NK-92 (cell line): Measurements from ENCODE around the gene SULT1B1.

Experiments used
- DNase-seq: peaks from one replicate; lab custom pipeline; 2025; ENCODE audit not compliant: unreplicated experiment; lab: John Stamatoyannopoulos, UW

SULT1B1 gene

DNA sequence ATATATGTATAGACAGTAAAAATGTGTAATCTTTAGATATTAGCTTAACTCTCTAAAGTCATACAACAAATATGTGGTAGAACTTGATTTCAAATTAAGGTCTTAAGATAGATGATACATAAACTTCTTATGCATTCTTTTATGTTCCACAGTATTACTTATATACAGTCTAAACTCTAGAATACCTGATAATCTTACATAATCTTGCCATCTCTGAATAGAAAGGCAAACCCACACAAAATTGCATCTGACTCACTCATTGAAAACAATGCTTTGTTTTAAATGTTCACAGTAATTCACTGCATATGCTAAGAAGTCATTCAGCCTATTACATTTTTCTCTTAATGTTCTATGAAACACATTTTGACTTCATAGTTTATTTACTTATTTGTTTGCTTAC lies 10.1 kb downstream of the SULT1B1 start:
- DNase-seq = no peak

DNA sequence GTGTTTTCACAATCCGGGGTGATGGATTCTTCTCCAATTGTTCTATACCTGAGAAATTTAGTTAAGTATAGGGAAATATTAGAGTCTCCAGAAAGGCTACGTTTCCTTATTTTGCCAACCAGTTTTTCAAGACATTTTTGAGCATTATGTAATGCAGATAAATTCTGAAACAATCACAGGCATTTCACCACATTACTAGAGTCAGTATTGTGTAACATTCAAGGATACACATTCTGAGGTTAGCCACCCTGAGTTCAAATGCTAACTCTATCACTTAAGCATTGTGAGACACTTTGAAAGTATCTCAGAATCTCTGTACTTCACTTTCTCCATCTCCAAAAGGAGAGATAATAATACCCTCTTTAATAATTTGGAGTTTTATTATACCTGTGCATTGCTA lies 10.6 kb downstream of the SULT1B1 start:
- DNase-seq = no peak

DNA sequence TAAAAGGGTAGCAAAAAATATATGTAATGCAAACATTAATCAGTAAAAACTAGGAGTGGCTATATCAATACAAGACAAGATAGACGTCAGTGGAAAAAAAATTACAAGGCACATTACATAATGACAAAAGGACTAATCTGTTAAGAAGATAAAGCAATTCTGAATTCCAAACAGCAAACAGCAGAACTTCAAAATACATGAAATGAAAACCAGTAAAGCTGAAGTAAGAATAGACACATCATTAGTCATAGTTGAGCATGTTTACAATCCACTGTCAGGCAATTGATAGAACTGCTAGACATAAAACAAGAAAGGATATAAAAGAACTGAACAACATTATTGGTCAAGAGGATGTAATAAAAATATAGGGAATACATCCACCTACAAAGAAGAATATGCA lies 12.2 kb downstream of the SULT1B1 start:
- no peak for DNase-seq

DNA sequence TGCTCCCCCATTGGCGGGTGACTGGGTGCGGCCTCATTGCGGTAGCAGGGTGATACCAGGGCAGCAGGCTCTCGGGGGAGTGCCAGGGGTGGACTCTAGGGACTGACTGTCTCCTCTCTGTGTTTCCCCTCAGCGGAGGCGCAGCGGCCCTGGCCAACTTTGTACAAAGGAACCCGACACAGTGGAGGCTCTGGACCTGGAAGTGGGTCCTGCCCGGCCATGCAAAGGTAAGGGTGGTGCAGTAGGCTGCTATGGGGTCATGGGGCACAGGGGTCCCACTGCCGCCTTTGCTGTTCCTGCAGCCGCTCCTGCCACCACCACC lies 16.3 kb downstream of the SULT1B1 start:
- DNase-seq = no peak

DNA sequence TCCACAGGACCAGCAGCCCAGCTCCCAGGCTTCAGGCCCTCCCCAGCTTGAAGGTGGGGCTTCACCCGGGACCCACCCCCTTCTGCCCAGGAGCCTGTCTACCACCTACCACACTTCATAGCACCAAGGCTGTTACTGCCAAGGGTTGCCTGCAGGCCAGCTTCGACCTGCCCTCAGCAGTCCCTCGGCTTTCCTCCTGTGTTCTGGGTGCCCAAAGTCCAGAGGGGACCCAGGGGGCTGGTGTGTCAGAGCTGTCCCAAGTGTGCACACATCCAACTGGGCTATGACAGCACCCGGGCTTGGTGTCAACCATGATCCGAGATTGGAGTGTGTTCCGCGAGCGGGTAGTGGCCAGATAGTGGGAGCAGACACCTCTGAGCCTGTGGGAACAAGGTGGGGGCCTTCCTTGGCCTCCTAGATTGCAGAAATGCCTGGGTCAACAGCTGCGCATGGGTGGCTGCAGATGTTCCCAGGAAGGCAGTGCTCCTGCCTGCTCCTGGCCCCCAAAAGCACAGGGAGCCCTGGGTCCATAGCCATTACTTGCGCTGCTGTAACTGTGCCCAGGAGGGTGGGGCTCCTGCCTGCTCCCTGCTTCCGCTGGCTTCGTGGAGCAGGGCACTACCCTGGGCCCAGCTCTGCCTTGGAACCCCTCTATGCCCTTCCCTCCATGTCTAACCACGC lies 16.8 kb downstream of the SULT1B1 start:
- no peak for DNase-seq

DNA sequence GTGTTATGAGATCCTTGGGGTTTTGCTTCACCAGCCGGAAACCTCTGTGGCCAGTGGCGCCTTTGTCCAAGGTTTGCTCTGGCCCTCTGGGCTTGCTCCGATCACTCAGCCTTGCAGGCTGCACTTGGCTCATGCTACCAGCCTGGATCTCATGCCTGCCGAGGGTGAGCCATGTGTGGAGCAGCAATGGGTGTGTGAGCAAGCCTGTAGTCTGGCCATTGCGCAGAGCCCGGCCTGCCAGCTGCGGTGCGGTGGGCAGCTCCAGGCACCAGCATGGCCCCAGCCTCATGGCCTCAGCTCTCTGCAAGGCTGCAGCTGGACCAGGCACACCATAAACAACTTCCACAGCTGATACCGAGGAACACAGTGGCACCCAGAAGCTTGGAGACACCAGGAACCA lies 17.8 kb downstream of the SULT1B1 start:
- DNase-seq = no peak

DNA sequence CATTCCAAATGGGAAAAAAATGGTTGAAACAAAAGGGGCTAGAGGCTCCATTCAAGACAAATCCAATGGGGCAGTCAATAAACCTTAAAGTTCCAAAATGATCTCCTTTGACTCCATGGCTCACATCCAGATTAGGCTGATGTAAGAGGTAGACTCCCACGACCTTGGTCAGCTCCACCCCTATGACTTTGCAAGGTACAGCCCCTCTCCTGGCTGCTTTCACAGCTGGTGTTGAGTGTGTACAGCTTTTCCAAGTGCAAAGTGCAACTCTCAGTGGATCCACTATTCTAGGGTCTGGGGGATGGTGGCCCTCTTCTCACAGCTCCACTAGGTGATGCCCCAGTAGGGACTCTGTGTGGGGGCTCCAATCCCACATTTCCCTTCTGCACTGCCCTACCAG lies 21.5 kb downstream of the SULT1B1 start:
- DNase-seq = no peak

DNA sequence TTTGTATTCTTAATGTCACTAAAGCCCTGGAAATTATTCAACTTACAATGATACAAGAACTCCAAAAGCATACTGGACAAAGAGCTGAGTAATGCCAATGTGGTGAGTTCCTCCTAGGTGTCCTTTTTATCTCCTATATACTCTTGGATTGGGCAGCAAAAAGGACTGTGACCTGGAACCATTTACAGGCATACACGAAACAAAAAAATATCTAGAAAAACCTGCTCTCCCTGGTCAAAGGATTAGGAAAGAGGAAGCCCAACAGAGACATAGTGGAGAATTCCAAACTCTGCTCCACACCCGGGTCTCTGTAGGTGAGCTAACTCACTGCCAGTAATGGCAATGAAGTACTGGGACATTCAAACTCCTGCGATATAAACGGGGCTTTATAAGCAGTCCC lies 25.3 kb downstream of the SULT1B1 start:
- no peak for DNase-seq

DNA sequence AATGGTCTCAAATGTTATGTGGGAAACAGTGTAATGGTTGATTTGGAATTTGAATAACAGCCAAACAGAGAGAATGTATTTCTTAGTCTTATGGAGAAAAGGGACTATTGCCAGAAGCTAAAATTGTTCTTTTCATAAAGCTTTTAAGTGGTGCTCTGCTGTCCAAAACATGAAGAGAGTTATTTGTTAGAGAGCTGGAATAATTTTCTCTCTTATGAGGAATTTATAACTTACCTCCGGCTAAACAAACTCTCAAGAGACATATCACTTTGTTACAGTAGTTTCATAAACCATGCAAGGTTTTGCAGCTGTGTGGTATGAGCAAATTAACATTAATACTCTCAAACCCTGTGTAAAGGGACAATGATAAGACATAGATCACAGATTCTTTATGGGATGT lies 28.6 kb downstream of the SULT1B1 start:
- DNase-seq = no peak

DNA sequence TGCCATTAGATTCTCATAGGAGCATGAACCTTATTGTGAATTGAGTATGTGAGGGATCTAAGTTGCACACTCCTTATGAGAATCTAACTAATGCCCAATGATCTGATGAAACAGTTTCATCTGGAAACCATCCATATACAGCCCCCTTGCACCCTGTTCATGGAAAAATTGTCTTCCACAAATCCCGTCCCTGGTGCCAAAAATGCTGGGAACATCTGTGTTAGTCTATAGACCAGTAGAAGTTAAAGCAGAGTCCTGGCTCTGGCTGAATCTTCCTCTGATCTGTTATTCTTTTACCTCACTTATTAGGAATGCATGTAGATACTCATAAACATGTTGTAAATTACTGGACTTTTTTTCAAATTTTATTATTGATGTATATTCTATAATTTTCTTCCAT lies 29.2 kb downstream of the SULT1B1 start:
- DNase-seq = no peak

DNA sequence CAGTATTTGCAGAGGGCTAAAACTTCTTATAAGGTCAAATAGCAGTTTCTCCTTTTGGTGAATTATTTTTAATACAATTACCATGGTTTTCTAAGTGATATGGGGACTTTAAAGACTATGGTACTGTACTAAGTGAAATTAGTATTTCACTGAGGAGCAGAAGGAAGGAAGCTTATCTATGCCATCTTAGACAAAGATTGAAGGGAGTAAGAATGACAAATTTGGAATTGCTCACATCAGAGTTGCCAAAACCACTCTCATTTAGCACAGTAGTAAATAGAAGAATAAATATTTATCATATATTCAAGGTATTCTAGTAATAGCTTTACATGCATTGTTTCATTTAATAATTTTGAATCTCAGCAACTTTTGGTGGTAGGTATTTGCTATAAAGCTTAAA lies 30.4 kb downstream of the SULT1B1 start:
- DNase-seq = no peak

DNA sequence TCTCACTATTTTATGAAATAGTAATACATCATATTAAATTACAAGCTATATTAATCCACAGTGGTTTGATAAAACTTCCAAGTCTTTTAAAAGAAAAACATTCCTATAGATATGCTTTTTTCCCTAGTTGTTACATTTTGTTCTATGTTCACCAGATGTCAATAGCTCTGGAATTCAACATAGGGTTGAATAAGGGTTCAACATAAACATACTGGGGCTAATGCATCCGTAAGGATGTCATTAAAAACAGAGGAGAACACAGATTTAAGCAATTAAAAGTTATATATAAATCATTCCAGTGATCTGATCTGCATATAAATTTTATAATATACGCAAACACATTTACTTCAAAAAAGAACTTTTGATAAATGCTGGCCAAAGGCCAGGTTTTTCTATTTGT lies 32.5 kb downstream of the SULT1B1 start:
- no peak for DNase-seq

DNA sequence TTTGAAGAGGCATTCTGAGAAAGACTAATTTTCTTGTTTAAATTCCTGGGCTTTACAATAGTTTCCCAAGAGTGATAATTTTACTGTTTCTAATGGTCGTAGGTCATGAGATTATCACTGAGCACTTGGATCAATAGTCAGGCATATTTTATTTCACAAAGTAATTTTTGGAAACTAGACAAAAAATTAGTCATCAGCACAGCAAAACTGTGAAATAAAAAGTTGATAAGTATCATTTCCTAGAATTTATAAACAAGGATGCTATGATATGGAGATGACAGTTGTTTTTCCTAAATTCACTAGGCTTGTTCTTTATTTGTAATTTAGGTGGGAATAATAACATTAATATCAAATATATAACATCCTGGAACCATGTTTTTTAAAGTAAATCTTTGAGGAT lies 33.0 kb downstream of the SULT1B1 start:
- no peak for DNase-seq

DNA sequence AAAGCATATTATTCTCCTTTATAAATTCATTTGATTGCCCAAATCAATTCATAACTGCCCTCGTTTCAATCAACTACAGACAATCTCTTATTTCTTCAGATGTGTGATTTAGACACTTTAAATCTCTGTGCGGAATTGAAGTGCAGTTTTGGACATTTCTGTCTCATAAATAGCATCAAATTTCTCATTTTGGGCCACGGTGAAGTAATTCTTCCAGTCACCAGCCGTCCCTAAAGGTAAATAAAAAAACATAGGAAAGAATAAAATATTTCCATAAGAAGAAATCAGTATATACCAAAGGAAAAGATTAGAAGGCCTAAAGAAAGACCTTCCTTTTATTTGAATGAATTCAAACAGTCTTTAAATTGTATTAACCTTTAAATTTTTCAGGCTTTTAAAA lies 33.4 kb downstream of the SULT1B1 start:
- no peak for DNase-seq

DNA sequence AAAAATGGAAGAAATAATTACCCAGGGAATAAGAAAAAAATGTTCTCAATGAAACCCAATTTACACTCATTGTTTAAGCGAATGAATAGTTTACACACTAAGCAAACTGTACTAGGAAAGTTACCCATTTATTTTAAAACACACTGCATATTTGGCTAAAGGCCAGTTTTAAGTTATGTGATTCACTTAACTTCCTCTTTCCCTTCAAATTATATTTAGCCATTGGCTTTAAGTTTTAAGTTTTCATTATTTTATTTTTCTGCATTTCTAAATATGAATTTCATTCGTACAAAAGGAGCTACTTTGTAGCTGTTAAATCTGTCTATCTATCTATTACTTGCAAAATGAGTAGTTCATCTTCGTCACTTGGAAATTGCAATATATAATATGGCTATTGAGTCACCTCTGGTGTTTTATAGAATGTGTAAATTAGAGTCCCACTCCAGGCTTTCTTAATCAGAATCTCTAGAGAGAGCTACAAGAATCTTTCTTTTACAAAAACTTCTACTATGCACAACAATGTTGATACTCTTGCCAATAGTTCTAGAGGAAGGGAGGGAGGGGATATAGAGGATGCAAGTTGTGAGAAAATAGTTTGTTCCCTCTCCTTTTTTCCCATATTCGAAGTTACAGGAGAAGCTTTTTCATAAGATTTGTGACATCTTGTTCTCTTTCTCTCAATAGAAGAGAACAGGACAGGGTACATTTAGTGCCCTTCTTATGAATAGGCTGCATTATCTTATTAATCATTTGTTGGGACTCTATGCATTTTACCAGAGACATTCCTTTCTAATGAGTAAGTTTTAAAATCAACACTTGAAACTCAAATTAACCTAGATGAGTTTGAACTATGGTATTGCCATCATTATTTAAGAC lies 41.8 kb downstream of the SULT1B1 start:
- DNase-seq = no peak

DNA sequence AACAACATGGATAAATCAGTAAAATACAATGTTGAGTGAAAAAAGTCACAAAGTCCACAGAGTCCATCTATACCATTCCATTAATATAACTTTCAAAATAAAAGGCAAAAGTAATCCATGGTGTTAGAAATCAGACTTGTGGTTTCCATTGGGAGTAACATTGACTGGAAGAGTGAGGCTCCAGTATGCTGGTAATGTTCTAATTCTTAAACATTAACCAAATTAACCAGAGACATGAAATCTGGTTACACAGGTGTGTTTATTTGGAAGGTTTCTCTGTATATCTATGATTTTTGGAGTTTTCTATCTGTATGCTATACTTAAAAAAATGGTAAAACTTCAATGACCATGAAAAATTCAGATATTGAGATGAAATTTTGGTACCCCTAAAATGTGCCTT lies 42.6 kb downstream of the SULT1B1 start:
- DNase-seq = no peak

DNA sequence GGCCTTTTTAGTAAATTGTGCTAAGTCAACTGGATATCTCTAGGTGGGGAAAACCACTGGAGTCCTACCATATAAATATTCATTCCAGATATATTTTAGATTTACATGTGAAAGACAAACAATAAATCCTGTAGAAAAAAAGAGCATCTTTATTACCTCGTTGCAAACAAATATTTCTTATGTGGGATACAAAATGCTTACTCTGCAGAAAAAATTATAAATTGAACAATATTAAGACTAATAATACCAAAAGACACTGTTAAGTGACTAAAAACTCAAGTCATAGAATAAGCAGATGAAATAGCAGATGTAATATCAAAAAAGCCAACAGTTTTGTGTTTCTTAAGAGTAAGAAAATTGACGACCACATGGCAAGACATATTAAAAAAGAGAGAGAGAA lies 43.8 kb downstream of the SULT1B1 start:
- DNase-seq = no peak

DNA sequence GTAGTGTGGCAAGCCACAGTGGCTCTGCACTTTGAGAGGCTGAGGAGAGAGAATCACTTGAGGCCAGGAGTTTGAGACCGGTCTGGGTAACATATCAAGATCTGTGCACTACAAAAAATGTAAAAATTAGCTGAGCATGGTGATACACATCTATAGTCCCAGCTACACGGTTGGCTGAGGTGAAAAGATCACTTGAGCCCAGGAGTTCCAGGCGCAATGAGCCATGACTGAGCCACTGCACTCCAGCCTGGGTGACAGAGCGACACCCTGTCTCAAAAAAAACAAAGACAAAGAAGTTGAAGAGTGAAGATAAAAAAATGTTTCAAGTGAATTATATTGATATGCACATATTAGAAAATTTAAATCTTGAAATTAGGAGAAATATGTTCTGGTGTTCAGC lies 46.3 kb downstream of the SULT1B1 start:
- DNase-seq = no peak

DNA sequence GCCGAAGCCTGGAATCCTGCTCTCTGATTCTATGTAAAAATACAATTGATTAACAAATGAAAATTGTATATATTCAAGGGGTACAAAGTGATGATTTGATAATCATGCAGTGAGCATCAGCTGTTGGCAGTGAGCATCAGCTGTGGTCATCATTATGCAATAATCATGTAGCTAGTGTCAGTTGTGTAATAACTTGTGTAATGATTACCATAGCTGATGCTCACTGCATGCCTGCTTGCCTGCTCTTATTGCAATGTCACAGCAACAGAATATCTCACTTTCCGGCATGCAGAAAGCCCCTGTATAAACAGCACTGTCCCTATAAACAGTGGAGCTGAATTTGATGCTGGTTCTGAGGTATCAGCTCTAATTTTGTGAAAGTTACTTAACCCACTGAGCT lies 46.8 kb downstream of the SULT1B1 start:
- DNase-seq = no peak

DNA sequence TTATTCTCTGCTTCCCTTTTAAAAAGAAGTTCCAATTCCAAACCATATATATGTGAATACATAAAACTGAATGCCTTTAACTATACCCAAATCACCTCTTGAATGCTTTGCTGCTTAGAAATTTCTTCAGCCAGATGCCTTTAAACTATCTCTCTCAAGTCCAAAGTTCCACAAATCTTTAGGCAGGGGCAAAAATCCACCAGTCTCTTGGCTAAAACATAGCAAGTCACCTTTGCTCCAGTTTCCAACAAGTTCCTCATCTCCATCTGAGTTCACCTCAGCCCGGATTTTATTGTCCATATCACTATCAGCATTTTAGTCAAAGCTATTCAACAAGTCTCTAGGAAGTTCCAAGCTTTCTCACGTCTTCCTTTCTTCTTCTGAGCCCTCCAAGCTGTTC lies 49.8 kb downstream of the SULT1B1 start:
- no peak for DNase-seq

DNA sequence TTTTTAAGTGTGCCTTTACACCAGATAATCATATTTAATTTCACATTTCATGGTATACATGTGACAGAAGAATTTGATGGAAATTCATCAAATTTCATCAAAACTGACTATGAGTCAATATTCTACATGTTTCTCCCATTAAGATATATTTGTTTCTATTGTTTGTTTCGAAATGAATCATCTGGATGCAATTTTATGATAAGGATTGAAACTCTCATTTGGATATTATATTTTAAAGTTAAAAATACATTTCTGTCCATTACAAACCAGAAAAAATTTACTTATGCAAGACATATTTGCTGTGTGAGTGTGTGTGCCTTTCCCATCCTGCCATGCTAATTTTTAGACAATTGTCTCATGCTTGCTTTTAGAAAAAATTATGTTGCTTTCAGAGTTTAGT lies 52.2 kb downstream of the SULT1B1 start:
- no peak for DNase-seq

DNA sequence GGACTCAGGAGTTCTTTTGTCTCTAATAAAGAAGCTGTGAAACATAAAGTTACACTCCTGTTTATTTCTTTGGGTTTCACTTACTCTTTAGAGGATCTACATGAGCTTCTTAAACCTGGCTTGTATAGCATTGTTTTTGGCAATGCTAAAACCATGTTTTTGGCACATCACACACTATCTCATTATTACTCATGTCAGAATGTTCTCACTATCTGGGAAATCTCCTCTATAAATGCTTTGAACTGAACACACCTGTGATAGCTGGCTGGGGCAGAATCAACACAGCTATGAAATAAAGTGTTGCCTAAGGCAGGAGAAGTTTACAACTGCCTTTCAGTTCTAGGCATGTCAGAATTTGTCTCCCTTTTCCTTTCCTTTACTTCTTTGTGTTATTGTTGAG lies 52.6 kb downstream of the SULT1B1 start:
- no peak for DNase-seq

DNA sequence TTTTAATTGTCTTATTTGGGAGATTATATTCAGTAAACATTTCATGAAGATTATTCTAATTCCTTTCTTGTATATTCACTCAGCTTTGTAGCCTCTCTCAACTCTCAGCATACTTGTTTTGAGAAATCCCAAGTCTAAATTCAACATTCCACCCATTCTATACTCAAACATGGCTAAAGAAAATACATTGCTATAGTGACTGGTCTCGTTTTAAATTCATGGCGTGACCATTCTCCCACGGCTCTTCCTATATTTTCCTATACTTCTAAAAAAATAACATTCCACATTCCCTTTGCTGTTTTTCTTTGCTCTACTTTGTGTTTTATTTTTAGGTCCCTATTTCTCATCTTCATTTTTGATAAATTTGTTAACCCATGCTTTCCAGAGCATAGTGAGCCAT lies 58.2 kb downstream of the SULT1B1 start:
- no peak for DNase-seq
